PC-3 (cell line): ENCODE results near the gene THAP2. TPM values are rescaled to one million over a fixed set of nuclear protein-coding genes. Genes with fewer than 3 reads are reported as not detected.
A peak's percentile ranks its signal among the peaks of the same experiment; 100 is the strongest.

ENCODE experiments used
- ATAC-seq: fragments of 200-7000 bp; cut with Tn5 transposase; 2 replicates; pipeline ENCODE4 v1.9.1; 2020; ENCODE audit warnings: mild to moderate bottlenecking, moderate library complexity
- BruUV-seq: library from RNA; stranded (reverse); fragments of 400-500 nt; replicated peaks from 2 replicates; lab custom pipeline; 2021; lab: Mats Ljungman, UMichigan
- CTCF ChIA-PET: fragments of 300-600 bp; sonication (Branson Sonifier 250); formaldehyde crosslinking; loops from one replicate; lab custom pipeline; 2022; ENCODE audit warnings: antibody characterized with exemption; lab: Charles Lee
- POLR2A ChIA-PET: fragments of 300-600 bp; sonication (Branson Sonifier 250); formaldehyde crosslinking; loops from one replicate; lab custom pipeline; 2022; ENCODE audit warnings: antibody characterized with exemption; ENCODE audit not compliant: unreplicated experiment; lab: Charles Lee
- DNase-seq: peaks from one replicate; pipeline ENCODE4 v3.0.0-alpha.2; 2015
- H2AFZ ChIP-seq: fragments of 300-600 bp; sonication (generic); 2 replicates; pipeline ENCODE4 v1.6.0; 2016; ENCODE audit warnings: antibody characterized with exemption, low read length
- H3F3A ChIP-seq: fragments of 300-600 bp; sonication (generic); one replicate; pipeline ENCODE4 v1.6.0; 2017; ENCODE audit warnings: antibody characterized with exemption, low read length, control low read depth, mild to moderate bottlenecking; ENCODE audit not compliant: unreplicated experiment
- H3K27ac ChIP-seq: fragments of 300-600 bp; sonication (generic); 2 replicates; pipeline ENCODE4 v1.5.1; 2016; ENCODE audit warnings: mild to moderate bottlenecking, low read length
- H3K27me3 ChIP-seq: fragments of 300-600 bp; sonication (generic); 2 replicates; pipeline ENCODE4 v1.6.1; 2016; ENCODE audit warnings: low read length, mixed read lengths
- H3K36me3 ChIP-seq: fragments of 300-600 bp; sonication (generic); 2 replicates; pipeline ENCODE4 v1.6.1; 2016; ENCODE audit warnings: low read depth, mixed run types, low read length, mixed read lengths
- H3K4me1 ChIP-seq: fragments of 300-600 bp; sonication (generic); 2 replicates; pipeline ENCODE4 v1.5.1; 2016; ENCODE audit warnings: low read length; ENCODE audit not compliant: insufficient read depth
- H3K4me2 ChIP-seq: fragments of 300-600 bp; sonication (generic); 2 replicates; pipeline ENCODE4 v1.6.0; 2016; ENCODE audit warnings: low read length
- H3K4me3 ChIP-seq: fragments of 300-600 bp; sonication (generic); 2 replicates; pipeline ENCODE4 v1.5.1; 2016; ENCODE audit warnings: mild to moderate bottlenecking, low read length, mixed read lengths
- H3K79me2 ChIP-seq: fragments of 300-600 bp; sonication (generic); 2 replicates; pipeline ENCODE4 v1.6.1; 2017; ENCODE audit warnings: low read length, mixed read lengths
- H3K9ac ChIP-seq: fragments of 300-600 bp; sonication (generic); 2 replicates; pipeline ENCODE4 v1.6.0; 2016; ENCODE audit warnings: mild to moderate bottlenecking, low read length
- H3K9me2 ChIP-seq: fragments of 300-600 bp; sonication (generic); replicated peaks from 2 replicates; pipeline ENCODE4 v1.6.1; 2016; ENCODE audit warnings: mixed run types, low read length, mixed read lengths
- H3K9me3 ChIP-seq: fragments of 300-600 bp; sonication (generic); 2 replicates; pipeline ENCODE4 v1.6.1; 2016; ENCODE audit warnings: low read length, mixed read lengths
- H4K20me1 ChIP-seq: fragments of 300-600 bp; sonication (generic); 2 replicates; pipeline ENCODE4 v1.6.1; 2016; ENCODE audit warnings: low read length, mixed read lengths
- CTCF ChIP-seq: fragments of 300-600 bp; sonication (generic); conservative IDR thresholded peaks from 2 replicates; pipeline ENCODE4 v1.5.1; 2017; ENCODE audit warnings: antibody characterized with exemption, low read depth, mild to moderate bottlenecking, low read length
- EZH2 ChIP-seq: fragments of 300-600 bp; sonication (generic); IDR thresholded peaks from one replicate; pipeline ENCODE4 v1.6.1; 2017; ENCODE audit warnings: antibody characterized with exemption, mild to moderate bottlenecking, low read length; ENCODE audit not compliant: unreplicated experiment
- EZH2phosphoT487 ChIP-seq: fragments of 300-600 bp; sonication (generic); IDR thresholded peaks from 2 replicates; pipeline ENCODE4 v1.6.1; 2018; ENCODE audit warnings: mild to moderate bottlenecking, antibody characterized with exemption, low read length, borderline replicate concordance
- intact Hi-C: fragments of 100-400 bp; cut with micrococcal nuclease; formaldehyde crosslinking; loops from 2 replicates; pipeline ENCODE4 v1.9.0; 2023
- total RNA-seq: library from RNA; depleted of rRNA; stranded (reverse); fragments of >200 nt; gene quantifications from 2 replicates; pipeline ENCODE4 v1.2.3, GENCODE V29; 2014

The THAP2 gene
- total RNA-seq, 1 experiment from 2014 or later, result 1.2 TPM

- Histone ChIP-seq H3K4me2 (no peak overlapping the region), H3K79me2 (no peaks in the 10 kb centered on the region), H3K9me3 (no peaks in the 10 kb centered on the region), H3K4me3 (no peak overlapping the region), H2AFZ (no peak overlapping the region), H3K27me3 (no peaks in the 10 kb centered on the region), H3F3A (no peaks in the 10 kb centered on the region), H3K9me2 (no peaks in the 10 kb centered on the region), H3K9ac (no peak overlapping the region), H3K4me1 (no peaks in the 10 kb centered on the region), H3K36me3 (peaks cover 52% of the 10 kb centered on the region), H4K20me1 (no peaks in the 10 kb centered on the region), H3K27ac (no peak overlapping the region)
- BruUV-seq, result no TSS peak
- ATAC-seq (peak; percentile 73), DNase-seq (peak; percentile 22)
- intact Hi-C loops, result loop anchor here (10.0 kb wide), 1 partner anchor 425 kb away; no protein-coding TSS in a partner anchor
- CTCF ChIA-PET, result no interaction called here
- peak; percentile 46 for TF ChIP-seq CTCF
- no peak for TF ChIP-seq EZH2
- POLR2A ChIA-PET, result no interaction called here
These were observed 24.8 kb upstream of the THAP2 start for GRCh38 chr12:71639341-71639760.

GRCh38 chr12:71640316-71640715 lies 23.8 kb upstream of the THAP2 start:
- ChIA-PET POLR2A (no interaction called here), CTCF (no interaction called here)
- H3K9me2 ChIP-seq, result no peaks in the 10 kb centered on the region
- H3K79me2 ChIP-seq, result no peaks in the 10 kb centered on the region
- intact Hi-C loops, result no loop called here
- no peak overlapping the region for H3K4me3 ChIP-seq
- no peaks in the 10 kb centered on the region for H3F3A ChIP-seq
- TF ChIP-seq EZH2phosphoT487 (no peak), EZH2 (no peak), CTCF (no peak)
- no peak overlapping the region for H2AFZ ChIP-seq
- H4K20me1 ChIP-seq, result no peaks in the 10 kb centered on the region
- no peaks in the 10 kb centered on the region for H3K9me3 ChIP-seq
- no peaks in the 10 kb centered on the region for H3K27me3 ChIP-seq
- no peak overlapping the region for H3K9ac ChIP-seq
- H3K4me2 ChIP-seq, result no peak overlapping the region
- no peaks in the 10 kb centered on the region for H3K4me1 ChIP-seq
- no peak for DNase-seq
- H3K36me3 ChIP-seq, result peaks cover 50% of the 10 kb centered on the region
- no peak overlapping the region for H3K27ac ChIP-seq
- no TSS peak for BruUV-seq
- peak; percentile 42 for ATAC-seq

GRCh38 chr12:71641390-71641789 lies 22.7 kb upstream of the THAP2 start:
- POLR2A ChIA-PET, result no interaction called here
- Histone ChIP-seq H3K9me3 (no peaks in the 10 kb centered on the region), H2AFZ (no peak overlapping the region), H3F3A (no peaks in the 10 kb centered on the region), H3K27me3 (no peaks in the 10 kb centered on the region), H3K4me2 (no peak overlapping the region), H3K27ac (no peak overlapping the region), H3K4me3 (no peak overlapping the region), H3K9me2 (no peaks in the 10 kb centered on the region), H3K9ac (no peak overlapping the region), H3K4me1 (no peaks in the 10 kb centered on the region), H3K79me2 (no peaks in the 10 kb centered on the region), H3K36me3 (peaks cover 43% of the 10 kb centered on the region), H4K20me1 (no peaks in the 10 kb centered on the region)
- intact Hi-C loops, result no loop called here
- TF ChIP-seq EZH2 (no peak), EZH2phosphoT487 (no peak), CTCF (no peak)
- no peak for ATAC-seq
- no peak for DNase-seq
- CTCF ChIA-PET, result no interaction called here
- BruUV-seq, result no TSS peak
